ENCODE data around the gene CCL4L2. TPM values are rescaled to one million over a fixed set of nuclear protein-coding genes. Genes with fewer than 3 reads are reported as not detected.
"Not testable (repeated sequence)": the region's sequence is repeated elsewhere in the genome, so short reads cannot be mapped to it uniquely, and the experiment has no call there.

Gene CCL4L2
- total RNA-seq, 1 donor from 2014 or later: not detected

DNA sequence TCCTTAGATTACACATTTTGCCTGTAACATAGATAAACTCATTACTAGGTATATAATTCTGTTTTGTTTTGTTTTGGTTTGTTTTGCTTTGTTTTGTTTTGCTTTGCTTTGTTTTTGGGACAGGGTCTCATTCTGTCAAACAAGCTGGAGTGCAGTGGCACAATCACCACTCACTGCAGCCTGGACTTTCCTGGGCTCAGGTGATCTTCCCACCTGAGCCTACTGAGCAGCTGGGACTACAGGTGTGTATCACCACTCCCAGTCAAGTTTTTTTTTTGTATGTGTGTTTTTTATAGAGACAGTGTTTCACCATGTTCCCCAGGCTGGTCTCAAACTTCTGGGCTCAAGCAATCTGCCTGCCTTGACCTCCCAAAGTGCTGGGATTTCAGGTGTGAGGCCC lies 1.3 kb upstream of the CCL4L2 start:
- Histone ChIP-seq H3K27me3 (ENCODE audit: low read depth) (peaks cover 43% of the 10 kb centered on the region), H3K9me3 (replicated peaks) (no peaks in the 10 kb centered on the region), H3K4me1 (no peaks in the 10 kb centered on the region), H3K4me3 (no peak overlapping the region), H3K36me3 (no peaks in the 10 kb centered on the region), H3K27ac (replicated peaks) (no peak overlapping the region)
- DNase-seq: no peak
- TF ChIP-seq, protein P1, sequence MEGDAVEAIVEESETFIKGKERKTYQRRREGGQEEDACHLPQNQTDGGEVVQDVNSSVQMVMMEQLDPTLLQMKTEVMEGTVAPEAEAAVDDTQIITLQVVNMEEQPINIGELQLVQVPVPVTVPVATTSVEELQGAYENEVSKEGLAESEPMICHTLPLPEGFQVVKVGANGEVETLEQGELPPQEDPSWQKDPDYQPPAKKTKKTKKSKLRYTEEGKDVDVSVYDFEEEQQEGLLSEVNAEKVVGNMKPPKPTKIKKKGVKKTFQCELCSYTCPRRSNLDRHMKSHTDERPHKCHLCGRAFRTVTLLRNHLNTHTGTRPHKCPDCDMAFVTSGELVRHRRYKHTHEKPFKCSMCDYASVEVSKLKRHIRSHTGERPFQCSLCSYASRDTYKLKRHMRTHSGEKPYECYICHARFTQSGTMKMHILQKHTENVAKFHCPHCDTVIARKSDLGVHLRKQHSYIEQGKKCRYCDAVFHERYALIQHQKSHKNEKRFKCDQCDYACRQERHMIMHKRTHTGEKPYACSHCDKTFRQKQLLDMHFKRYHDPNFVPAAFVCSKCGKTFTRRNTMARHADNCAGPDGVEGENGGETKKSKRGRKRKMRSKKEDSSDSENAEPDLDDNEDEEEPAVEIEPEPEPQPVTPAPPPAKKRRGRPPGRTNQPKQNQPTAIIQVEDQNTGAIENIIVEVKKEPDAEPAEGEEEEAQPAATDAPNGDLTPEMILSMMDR (IDR thresholded peaks at IDR 0.05; ENCODE audit: borderline replicate concordance): no peak
- intact Hi-C loops (cut with micrococcal nuclease): no loop called here

DNA sequence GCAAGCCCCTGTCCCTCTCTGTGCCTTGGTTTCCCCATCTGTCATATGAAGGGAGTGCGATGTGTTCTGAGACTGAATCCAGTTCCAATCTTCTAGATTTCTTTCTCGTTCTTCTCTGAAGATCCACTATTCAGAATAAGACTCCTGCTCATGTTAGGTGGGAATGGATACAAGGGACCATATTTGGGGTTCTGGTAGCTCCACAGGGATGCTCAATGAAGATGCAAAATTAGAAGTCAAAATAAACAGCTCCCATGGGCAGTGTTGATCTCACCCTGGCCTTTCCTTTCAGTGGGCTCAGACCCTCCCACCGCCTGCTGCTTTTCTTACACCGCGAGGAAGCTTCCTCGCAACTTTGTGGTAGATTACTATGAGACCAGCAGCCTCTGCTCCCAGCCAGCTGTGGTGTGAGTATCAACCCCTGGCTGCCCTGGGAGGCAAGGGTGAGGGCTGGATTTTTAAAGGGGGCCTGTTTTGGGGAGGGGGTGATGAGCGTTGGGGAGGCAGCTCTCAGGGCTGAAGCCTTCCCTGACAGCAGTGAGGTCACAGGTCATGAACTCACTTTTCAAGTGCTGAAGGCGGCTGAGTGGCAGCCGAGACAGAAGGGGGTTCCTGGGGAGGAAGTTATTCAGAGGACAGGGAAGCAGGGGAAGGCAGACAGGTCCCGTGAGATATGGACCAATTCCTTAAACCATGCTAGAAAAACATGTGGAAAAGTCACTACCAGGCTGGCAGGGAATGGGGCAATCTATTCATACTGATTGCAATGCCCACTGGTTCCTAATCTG lies 815 bp downstream of the CCL4L2 start:
- H3K27ac ChIP-seq (replicated peaks); H3K4me1 ChIP-seq; H3K36me3 ChIP-seq; H3K9me3 ChIP-seq (replicated peaks); intact Hi-C loops (cut with micrococcal nuclease); H3K4me3 ChIP-seq; DNase-seq: not testable (repeated sequence)
- peaks cover 54% of the 10 kb centered on the region for H3K27me3 ChIP-seq (ENCODE audit: low read depth)

DNA sequence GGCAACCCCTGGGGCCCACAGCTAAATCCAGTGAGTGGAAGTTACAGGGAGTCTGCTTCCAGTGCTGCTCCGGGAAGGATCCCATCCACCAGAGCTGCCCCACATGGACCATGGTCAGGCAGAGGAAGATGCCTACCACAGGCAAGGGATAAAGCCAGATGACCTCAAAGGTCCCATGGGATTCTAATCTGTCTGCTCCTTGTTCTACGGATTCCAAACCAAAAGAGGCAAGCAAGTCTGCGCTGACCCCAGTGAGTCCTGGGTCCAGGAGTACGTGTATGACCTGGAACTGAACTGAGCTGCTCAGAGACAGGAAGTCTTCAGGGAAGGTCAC lies 1.4 kb downstream of the CCL4L2 start:
- TF ChIP-seq, protein P1 (IDR thresholded peaks at IDR 0.05; ENCODE audit: borderline replicate concordance): no peak
- no peak overlapping the region for H3K27ac ChIP-seq (replicated peaks)
- no peaks in the 10 kb centered on the region for H3K36me3 ChIP-seq
- no peak for DNase-seq
- H3K27me3 ChIP-seq (ENCODE audit: low read depth): peaks cover 58% of the 10 kb centered on the region
- H3K4me3 ChIP-seq: no peak overlapping the region
- no peaks in the 10 kb centered on the region for H3K9me3 ChIP-seq (replicated peaks)
- H3K4me1 ChIP-seq: no peaks in the 10 kb centered on the region
- intact Hi-C loops (cut with micrococcal nuclease): no loop called here

DNA sequence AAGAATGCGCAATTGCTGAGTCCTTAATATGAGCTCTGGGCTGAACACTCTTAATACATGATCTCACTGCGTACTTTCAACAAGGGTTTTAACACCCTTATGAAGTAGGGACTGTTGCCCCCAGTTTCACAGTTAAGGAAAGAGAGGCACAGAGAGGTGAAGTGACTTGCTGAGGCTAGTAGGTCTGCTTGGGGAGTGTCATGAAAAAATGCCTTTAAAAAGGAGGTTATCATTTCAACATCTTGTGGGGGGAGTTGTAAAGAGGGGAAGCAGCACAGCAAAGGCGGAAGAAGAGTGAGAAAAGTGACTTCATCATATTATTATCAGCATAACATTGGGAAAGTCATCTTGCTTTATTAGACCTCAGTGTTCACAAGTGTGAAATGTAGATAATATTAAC lies 2.1 kb downstream of the CCL4L2 start:
- no peaks in the 10 kb centered on the region for H3K36me3 ChIP-seq
- no peak for DNase-seq
- H3K9me3 ChIP-seq (replicated peaks): no peaks in the 10 kb centered on the region
- no peak overlapping the region for H3K4me3 ChIP-seq
- H3K27me3 ChIP-seq (ENCODE audit: low read depth): peaks cover 58% of the 10 kb centered on the region
- no peaks in the 10 kb centered on the region for H3K4me1 ChIP-seq
- H3K27ac ChIP-seq (replicated peaks): no peak overlapping the region
- intact Hi-C loops (cut with micrococcal nuclease): no loop called here
- TF ChIP-seq, protein P1 (IDR thresholded peaks at IDR 0.05; ENCODE audit: borderline replicate concordance): no peak

DNA sequence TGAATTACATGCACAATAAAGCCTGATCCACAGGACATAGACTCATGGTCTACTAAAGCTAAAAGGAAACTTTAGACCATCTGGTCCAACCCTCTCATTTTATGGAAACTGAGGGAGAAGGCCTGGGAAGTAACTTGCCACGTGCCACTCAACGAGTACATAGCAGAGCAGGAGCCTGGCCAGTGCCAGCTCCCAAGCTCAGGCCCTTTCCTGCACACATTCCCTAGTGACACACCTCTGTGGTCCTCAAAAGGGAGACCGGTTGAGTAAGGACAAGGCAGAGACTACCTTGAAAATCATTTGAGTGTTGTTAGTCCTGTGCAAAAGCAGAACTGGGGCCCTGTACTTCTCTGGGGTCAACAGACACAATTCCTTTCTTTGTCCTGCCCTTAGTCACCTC lies 2.8 kb downstream of the CCL4L2 start:
- Histone ChIP-seq H3K4me1 (no peaks in the 10 kb centered on the region), H3K27me3 (ENCODE audit: low read depth) (peaks cover 61% of the 10 kb centered on the region), H3K36me3 (no peaks in the 10 kb centered on the region), H3K9me3 (replicated peaks) (peaks cover under 1% of the 10 kb centered on the region), H3K27ac (replicated peaks) (no peak overlapping the region), H3K4me3 (no peak overlapping the region)
- intact Hi-C loops (cut with micrococcal nuclease): no loop called here
- TF ChIP-seq, protein P1 (IDR thresholded peaks at IDR 0.05; ENCODE audit: borderline replicate concordance): no peak
- DNase-seq: no peak

DNA sequence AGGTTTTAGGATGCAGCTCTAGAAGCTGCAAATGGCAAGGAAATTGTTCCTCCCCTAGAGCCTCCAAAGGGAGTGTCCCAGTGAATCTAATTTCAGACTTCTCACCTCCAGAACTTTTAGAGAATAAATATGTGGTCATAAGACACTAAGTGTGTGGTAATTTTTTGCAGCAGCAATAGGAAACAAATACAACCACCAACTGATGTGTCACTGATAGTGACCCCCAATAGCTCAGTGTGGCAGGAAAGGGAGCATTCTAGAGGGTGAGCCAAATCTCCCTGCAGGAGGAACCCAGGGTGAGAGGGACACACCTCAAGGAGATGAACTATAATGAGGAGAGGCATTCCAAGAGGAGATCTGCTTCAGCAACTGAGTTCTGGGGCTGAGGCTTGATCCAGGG lies 4.1 kb downstream of the CCL4L2 start:
- no peak for DNase-seq
- intact Hi-C loops (cut with micrococcal nuclease): no loop called here
- H3K27me3 ChIP-seq (ENCODE audit: low read depth): peaks cover 61% of the 10 kb centered on the region
- no peaks in the 10 kb centered on the region for H3K36me3 ChIP-seq
- TF ChIP-seq, protein P1 (IDR thresholded peaks at IDR 0.05; ENCODE audit: borderline replicate concordance): no peak
- H3K9me3 ChIP-seq (replicated peaks): peaks cover 6% of the 10 kb centered on the region
- no peak overlapping the region for H3K27ac ChIP-seq (replicated peaks)
- no peak overlapping the region for H3K4me3 ChIP-seq
- H3K4me1 ChIP-seq: no peaks in the 10 kb centered on the region

DNA sequence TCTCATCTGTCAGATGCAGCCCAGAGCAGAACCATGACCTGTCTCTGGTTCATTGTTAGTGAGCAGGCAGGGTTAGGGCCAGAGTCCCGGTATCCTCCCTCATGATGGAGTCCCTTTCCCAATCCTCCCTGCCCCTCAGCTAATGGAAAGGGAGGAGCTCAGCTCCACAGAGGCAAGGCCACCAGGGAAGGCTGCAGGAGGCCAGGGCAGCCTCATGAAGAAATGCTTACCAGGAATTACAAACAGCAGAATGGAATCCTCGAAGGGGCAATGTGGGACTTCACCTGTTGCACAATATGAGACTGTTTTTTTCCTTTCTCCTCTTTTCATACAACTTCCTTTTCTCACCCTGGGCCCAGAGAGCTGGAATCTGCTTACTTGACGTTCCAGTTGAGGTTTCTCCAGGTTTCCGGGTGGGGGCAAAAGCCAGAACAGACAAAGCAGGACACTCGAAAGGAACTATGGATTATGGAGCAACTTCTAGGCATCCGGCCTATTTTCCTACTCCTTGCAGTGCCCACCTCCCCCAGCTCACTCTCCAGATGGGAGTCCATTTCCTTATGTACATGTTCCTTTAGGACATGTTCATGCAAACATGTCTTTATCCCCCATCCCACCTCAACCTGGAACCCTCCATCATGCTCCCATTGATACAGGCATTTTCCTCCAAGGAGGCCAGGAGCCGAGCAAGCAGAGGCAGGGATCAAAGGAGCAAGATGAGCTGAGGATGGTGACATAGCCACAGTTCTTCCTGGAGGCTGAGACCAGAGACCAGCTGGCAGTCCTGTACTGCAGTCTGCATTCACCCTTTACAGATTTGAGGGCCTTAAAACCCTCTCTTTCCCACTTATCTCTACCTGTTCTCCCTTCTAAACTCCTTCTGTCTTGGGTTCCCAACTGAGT lies 4.8 kb downstream of the CCL4L2 start:
- H3K27me3 ChIP-seq (ENCODE audit: low read depth): peaks cover 54% of the 10 kb centered on the region
- H3K27ac ChIP-seq (replicated peaks); intact Hi-C loops (cut with micrococcal nuclease); DNase-seq; H3K4me1 ChIP-seq; H3K36me3 ChIP-seq; H3K9me3 ChIP-seq (replicated peaks); H3K4me3 ChIP-seq: not testable (repeated sequence)

DNA sequence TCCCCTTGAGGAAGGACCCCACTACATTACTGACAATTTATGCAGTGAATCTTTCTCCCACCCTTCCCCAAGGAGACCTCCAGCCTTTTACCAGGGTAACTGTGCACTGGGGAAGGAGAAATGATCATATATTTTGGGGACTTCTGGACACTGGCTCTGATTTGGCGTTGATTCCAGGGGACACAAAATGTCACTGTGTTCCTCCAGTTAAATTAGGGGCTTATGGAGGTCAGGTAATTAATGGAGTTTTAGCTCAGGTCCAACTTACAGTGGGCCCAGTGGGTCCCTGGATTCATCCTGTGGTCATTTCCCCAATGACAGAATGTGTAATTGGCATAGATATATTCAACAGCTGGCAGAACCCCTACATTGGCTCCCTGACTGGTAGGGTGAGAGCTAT lies 8.7 kb downstream of the CCL4L2 start:
- intact Hi-C loops (cut with micrococcal nuclease): not testable (repeated sequence)

More for the DNA sequence above, 8.7 kb downstream of the CCL4L2 start:
- peaks cover 18% of the 10 kb centered on the region for H3K27me3 ChIP-seq (ENCODE audit: low read depth)
- H3K27ac ChIP-seq (replicated peaks); H3K4me1 ChIP-seq; H3K4me3 ChIP-seq; DNase-seq; H3K9me3 ChIP-seq (replicated peaks); H3K36me3 ChIP-seq: not testable (repeated sequence)
